NCI-H748 (cell line): Measurements from ENCODE around the gene POLG.

Source experiments
- DNase-seq: peaks from one replicate; lab custom pipeline; 2025; ENCODE audit not compliant: unreplicated experiment; lab: John Stamatoyannopoulos, UW

POLG gene

DNA sequence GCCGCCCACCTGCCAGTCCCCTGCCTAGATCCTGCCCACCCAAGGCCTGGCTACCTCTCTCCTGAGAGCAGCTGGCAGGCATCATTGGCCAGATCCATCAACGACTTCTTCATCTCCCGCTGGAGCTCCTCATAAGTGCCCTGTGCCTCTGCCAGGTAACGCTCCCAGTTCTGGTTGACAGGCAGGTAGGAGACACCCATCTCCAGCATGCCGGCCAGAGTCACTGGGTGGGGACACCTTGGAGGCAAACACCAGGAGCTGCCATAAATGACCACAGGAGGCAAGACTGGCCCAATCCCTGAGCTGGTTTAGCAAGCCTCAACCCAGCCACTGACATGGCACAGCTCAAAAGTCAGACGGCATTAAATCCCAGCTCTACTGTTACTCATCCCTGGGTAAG is 7.5 kb downstream of the POLG start:
- DNase-seq = no peak

DNA sequence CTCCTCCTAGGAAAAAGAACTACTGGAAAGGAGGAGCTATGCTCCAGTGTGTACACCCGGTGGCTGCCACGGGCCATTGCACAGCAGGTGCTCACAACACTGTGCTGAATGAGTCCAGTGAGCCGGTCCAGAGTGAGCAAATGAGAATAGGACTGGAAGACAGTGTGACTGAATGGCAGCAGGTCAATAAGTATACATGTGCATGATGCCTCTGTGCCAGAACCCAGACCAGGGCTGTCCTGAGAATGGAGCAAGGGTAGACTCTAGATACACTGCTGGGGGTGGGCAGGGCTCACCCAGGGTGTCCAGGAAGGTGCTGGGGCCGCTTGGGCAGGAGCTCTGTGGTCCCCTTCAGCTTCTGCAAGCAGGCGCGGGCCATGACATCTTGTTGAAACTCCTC is 8.3 kb downstream of the POLG start:
- no peak for DNase-seq

DNA sequence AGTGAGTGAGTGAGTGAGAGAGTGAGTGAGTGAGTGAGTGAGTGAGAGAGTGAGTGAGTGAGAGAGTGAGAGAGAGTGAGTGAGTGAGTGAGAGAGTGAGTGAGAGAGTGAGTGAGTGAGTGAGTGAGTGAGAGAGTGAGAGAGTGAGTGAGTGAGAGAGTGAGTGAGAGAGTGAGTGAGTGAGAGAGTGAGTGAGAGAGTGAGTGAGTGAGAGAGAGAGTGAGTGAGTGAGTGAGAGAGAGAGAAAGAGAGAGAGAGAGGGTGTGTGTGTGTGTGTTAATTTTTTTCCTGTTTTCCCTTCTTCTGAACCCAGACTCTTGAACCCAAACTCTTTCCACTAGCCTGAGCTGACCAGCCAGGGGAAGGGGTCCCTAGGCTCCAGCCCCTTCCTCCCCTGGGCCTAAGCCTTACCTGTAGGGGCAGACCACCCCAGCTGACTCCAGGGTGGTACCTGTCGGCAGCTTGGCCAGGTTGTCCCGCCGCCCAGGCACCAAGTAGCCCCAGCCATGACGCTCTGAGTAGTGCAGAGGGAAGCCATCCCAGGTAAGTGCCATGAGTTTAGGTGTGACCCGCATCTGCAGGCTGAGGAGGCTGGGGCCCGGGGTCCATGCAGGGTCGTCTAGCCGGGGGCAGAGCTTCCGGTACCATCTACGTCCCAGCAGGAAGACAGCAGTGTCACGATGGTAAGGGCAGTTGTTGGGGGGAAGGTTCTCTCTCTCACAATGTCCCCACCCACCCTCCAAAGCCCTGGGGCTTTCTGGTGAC is 9.4 kb downstream of the POLG start:
- no peak for DNase-seq

DNA sequence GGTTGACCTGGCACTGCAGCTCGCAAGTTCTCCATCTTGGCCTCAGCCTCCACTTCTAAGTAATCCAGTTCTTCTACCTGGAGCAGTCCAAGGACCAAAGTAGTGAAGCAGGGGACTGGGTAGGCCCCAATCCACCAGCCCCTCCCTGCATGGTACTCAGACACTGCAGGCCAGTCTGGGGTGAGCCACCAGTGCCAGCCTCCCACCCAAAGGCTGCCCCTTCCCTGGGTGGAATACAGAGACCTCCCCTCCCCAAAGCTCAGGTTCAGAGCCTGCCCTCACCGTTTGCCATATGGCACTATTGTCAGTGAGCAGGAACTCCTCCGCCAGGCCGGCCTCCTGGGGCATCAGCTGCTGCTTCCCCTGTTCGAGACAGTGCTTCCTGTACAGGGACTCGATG is 10.8 kb downstream of the POLG start:
- no peak for DNase-seq

DNA sequence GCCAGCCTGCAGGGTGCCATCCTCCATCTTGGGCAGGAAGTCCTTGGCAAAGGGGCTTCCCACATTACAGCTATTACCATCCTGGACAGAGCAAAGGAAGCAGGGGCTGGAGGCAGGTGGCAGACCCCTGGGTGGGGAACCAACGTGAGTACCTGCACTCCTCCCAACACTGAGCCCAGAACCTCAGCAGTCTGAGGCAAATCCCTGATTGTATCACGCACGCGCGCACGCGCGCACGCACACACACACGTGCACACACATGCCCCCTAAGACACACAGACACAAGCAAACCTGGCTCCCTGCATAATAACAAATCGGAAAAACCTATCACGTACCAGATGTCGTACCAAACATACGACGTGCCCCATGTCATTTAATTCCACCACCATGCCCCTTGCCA is 11.8 kb downstream of the POLG start:
- DNase-seq = no peak

DNA sequence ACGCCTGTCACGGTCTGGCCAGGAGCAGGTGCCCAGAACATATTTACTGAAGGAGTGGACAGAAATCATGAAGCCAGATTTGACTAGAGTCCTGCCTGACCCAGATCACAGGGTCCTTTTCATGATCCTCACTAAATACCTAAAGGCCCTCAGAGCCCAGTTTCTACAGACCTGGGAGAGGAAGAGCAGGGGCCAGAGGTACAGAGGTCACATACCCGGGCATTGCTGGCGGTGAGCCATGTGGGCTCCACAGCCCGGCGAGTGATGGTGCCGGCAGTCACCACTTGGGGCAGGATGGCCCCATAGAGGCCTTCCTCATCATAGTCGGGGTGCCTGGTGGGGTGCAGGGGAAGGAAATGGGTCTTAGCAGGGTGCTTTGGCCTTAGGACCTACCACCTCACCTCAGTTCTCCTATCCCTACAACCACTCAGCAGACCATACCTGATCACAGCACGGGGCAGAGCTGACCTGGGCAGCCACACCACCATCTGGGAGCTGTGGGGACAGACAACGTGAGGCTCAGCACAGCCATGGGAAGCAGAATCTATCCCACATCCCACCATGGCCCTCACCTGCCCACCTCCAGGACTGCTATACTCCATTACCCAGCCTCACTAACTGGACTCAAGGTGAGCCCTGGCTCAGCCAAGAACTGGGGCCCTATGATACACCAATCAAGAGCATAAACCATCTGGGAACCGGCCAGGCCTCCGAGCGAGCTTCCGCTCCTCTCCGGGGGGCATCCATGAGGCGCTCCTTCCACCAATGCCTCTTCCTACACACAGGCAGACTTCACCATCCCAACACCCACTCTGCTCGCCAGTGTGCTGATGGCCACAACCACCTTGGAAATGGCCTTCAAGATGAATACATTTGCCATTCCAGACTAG is 12.9 kb downstream of the POLG start:
- DNase-seq = no peak

DNA sequence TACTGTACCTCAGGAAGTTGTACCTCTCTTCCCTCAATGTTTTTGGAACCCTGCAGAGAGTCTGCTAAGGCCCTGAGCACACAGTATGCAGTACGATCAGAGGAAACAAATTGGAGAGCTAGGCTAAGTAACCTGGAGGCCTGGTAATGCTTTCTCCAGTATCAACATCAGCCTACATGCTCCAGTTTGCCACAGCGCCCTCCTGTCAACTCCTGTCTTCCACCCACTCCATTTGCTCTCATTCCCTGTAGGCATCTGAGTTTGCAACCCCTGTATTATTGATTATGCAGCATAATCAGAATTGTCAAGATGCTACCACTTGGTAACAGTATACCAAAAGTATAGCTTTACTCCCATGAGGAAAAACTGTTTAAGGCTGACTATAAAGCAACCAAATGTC is 14.4 kb downstream of the POLG start:
- no peak for DNase-seq

DNA sequence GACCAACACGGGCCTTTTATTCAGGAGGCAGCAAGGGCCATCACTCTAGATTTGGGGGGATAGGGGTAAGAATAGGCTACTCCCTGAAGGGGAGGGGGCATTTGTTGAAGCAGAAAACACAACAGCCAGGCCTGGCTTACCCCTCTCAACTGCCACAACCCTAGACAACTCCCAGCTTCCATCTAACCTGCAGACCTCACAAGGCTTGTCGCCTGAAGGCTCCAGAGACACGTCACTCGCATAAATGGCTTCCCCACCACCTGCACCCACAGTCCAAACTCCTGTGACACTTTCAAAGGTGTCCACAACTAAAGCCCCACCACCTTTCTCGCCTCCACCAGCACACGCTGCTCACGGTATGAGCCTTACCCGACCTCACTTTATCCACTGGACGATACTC is 14.9 kb downstream of the POLG start:
- no peak for DNase-seq

DNA sequence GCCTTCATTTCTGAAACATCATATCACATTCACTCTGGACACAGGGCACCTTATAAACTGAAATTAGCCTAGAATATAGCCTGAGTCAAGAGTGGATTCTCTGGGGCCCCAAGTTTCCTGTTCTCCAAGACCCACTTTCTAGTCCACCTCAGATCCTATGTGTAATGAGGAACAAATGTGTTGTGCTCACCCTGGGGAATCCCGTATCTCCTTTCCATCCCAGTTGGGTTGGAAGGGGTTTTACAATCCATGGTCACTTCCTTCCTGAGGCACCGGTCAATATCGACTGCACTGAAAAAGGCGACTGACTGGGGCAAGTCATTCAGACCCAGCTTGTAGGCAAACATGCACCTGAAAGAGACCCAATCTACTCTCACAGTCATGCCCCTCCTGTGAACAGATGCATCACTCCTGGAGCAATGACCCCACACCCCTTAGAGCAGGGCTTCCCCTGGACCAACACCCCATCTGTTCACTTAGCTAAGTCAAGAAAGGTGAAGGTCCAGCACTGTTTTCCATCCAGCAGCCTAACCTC is 17.4 kb downstream of the POLG start:
- no peak for DNase-seq

DNA sequence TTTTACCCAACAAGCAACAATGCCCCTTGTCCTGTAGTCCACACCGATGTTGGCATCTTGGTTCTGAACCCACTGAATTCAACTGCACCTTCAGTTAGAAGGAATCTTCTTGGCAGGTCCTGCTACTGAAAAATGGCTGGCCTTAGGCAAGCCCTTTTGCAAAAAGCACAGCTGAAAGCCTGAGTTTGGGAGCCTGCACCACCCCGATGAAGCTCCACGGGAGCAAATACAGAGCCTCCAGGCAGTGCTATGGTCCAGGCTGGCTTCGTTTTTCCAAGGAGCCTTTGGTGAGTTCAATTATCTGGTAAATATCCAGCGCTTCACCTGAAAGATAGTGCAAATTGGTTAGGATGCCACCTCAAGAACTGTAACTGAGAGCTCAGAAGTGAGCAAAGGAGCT is 18.1 kb downstream of the POLG start:
- DNase-seq = no peak

DNA sequence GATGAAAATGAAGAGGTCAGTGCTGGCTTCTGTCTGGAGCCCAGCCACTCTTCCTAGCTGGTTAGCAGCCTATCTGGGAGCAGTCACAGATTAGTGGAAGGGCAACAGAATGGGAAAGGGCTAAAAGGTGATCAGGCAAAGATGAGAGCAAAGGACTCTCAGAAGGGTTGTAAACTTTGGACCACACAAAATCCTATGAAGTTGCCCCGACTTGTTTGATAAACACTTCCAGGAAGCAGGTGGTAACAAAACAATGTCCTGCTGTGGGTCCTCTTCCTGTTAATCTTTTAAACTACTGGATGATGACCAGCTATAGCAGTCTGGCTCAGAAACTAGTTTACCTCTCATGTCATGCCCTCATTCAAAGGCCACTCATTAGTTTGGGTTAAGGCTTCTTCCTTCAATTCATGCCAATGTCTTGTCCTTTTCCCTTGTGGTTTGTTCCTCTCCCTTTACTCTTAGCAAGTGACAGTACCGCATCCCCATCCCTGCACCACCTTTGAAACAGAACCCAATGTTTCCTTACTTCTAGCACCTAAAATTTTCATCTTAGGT is 19.2 kb downstream of the POLG start:
- no peak for DNase-seq

DNA sequence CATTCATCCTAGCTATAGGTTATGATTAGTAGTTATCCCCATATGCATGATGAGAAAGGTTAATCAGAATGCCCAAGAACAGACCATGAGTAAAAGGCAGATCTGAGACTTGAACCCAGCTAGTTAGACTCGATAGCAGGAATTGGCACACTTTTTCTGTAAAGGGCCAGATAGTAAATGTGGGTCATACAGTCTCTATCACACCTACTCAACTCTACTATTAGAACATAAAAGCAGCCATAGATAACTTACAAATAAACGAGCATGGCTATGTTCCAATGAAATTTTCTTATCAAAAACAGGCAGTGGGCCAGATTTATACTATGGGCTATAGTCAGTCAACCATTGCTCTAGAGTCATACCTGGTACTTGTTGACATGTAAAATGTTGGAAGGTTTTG is 24.6 kb downstream of the POLG start:
- no peak for DNase-seq

DNA sequence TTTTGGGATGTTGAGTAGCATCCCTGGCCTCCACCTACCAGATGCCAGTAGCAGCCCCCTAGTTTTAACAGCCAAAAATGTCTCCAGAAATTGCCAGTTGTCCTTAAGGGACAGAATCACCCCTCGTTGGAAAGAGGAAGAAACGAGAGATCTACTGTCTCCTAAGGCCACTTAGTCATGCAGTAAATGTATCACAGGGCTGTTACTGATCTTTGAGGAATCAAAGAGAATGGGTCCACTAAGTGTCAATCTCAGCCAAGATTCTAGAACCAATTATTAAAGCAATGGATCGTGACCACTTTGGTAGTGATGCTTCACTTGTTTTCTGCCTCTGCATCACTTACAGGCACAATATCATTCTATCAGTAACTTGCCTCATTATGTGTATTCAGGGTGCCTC is 26.4 kb downstream of the POLG start:
- DNase-seq = no peak

DNA sequence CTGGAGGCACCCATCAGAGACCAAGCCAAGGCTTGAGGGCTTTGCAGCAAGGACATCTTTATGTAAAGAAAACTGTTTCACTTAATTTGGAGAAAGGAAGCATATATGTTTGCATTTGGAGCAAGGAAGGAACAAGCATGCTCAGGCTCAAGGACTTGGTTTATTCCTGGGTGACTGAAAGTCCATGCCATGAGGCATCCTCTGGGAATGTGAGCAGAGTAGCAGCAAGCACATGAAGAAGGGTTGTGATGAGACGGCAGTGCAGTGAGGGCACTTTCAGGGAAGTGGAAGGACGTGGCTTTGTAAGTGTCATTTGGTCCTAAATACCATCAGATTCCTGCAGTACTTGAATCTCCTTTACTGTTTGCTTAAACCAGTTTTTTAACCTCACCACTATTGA is 26.8 kb downstream of the POLG start:
- no peak for DNase-seq

DNA sequence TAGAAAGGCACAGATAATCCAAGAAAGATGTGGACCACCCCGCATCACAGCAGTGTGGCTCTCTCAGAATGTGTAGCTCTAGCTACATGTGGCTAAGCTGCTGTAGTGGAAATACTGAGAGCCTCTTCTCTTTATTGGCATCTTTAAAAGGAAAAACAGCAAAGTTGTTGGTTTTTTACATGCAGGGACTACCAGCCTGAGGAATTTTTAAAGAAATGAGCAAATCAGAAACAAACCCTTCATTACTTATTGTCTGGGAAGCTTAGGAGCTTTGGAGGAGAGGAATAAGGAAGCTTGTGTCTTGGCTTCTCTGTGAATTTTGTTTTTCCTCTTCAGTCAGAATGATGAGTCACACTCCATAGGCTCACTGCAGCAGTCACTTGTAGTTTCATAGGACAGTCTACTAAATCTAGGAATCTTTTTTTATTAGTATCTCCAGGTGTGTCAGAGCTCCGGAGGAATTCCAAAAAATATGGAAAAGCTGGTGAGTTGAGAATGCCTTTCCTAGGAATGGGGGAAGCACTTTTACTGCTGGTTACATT is 27.5 kb downstream of the POLG start:
- DNase-seq = no peak

DNA sequence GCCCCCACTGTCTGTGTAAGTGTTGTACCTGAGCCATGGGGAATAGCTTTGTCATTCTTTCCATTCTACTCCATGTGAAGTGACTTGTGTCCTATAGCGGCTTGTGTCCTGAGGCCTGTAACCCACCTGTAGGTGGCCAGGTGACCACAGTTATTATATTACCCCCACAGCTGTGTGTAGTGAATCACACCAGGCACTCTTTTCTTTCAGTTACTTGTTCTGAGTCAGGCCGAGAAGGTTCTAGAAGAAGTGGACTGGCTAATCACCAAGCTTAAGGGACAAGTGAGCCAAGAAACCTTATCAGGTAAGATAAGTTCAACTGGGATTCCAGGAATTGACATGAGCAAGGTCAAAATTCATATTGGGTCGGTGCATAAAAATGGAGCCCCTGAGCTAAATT is 29.2 kb downstream of the POLG start:
- DNase-seq = no peak

DNA sequence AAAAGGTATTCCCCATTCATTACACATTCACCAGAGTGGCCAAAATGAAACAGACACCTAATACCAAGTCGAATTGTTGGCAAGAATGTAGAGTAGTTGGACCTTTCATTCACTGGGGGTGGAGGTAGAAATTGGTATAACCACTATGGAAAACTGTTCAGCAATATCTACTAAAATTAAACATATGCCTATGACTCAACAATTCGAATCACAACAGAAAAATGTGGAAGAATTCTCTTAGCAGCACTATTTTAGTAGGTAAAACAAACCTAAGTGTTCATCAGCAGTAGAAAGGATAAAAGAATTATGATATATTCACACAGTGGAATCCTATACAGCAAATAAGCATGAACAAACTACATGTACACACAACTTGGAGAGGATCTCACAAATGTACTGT is 30.6 kb downstream of the POLG start:
- no peak for DNase-seq

DNA sequence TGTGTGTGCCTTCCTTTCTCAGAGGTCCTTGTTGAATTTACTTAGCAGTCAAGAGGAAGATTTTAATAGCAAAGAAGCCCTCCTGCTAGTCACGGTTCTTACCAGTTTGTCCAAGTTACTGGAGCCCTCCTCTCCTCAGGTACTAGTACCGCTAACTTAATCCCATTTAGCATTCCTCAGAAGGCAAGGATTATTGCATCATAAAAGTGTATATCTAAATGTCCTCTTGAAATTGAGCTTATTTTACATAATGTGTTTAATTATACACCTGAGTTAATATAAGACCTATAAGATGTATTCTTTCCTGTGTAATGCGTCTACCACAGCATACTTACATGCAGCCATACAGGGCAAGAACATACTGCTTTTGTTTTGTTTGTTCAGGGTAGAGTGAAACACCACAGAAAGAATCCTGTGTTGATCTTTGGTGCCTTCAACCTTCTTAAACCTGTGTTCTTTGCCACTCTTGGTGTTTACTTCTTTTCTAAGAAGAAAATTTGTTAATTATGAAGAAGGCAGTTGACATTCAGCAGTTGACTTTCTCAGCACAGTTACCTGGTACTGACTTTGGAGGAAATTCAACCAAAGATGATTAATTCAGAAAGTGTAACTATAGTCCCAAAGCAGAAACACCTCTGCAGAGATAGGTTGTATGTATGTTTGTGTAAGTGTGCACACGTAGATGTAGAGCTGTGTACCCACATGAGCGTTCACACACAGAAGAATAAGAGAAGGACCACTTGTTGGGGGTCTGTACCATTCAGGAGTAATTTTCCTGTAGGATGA is 33.1 kb downstream of the POLG start:
- DNase-seq = no peak

DNA sequence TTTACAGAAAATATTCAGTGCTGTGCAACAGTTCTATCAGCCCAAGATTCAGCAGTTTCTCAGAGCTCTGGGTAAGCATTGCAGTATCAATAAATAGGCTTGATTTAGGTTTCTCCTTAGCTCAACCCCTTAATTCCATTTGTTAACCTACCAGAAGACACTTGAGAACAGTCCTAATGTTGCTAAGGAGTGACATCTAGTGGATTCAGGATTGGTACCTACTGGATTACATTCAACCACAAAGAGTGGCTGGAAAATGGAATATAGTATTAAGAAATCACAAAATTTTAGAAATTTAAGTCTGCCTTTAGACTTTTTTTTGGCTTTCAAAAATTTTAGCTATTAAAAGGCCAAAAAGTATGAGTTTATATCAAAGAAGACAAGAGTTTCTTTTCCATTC is 34.7 kb downstream of the POLG start:
- no peak for DNase-seq

DNA sequence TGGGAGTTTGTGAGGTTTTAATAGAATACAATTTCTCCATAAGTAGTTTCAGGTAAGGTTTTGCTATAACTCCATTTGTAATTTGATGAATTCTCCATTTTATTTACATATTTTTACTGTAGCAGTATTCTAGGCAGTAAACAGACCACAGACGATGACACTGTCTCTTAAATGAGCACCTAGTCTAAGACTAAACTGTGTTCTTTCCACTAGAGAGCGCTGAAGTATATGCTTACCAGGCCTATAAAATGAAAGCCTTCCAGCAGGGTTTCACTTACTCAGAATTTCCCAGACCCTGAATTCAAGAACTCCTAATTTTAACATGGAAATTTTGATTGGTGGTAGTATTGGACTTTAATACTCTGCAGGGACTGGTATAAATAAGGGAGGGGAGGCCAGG is 41.6 kb downstream of the POLG start:
- no peak for DNase-seq

DNA sequence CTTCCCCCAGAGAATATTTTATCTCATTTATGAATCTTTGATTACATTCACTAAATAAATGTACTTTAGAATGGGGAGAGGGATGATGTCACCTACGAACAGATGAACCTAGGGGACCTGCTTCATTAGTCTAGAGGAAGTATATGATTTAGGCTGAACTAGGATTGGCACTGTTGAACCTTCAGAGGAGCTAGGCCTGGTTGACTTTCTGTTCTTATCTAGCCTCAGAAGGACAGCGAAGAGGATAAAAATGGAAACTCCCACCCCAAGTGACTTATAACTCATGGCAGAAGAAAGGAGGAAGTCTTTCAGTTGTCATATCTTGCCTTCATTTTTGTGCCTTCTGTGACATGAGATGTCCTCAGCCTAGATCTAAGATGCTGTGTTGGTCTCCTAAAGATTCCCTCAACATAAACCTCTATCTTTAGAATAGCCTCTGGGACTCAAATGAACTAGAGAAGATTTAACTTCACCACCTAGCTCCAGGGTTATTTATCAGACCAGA is 42.6 kb downstream of the POLG start:
- no peak for DNase-seq
